Measurements from ENCODE around the gene LPCAT2. TPM values are rescaled to one million over a fixed set of nuclear protein-coding genes. Genes with fewer than 3 reads are reported as not detected.

LPCAT2 gene
- total and polyA plus RNA-seq, 2 of the 8 experiments (the other 6 are each of a cell fraction or from before 2014, with no cell fraction given): 2.2 to 10.6 TPM

- Histone ChIP-seq H3K27me3 (replicated peaks in 1 of 4; ENCODE audit: control insufficient read depth in 3 of 4, extremely low read depth in 1 of 4, insufficient read depth in 3 of 4, low read length in 3 of 4) (peaks cover 7 to 48% (median 31%) of the 10 kb centered on the region in 4 experiments), H3K9ac (replicated peaks in 1 of 4; ENCODE audit: extremely low read depth in 1 of 4, low read depth in 3 of 4, low read length in 3 of 4) (no peak overlapping the region), H2BK12ac (ENCODE audit: low read depth, low read length) (0 out of 2 replicates have a peak overlapping the region, but pooled peaks have one; percentile 23), H2BK20ac (ENCODE audit: low read length) (no peak overlapping the region), H3K4me3 (ENCODE audit: extremely low read depth in 1 of 4, insufficient read depth in 2 of 4, low read depth in 3 of 4, low read length in 4 of 4) (no peak overlapping the region), H2AK5ac (ENCODE audit: low read depth, low read length) (no peak overlapping the region), H2BK5ac (ENCODE audit: low read depth, low read length) (no peak overlapping the region), H2BK15ac (ENCODE audit: low read length) (no peak overlapping the region), H3K27ac (ENCODE audit: low read depth, low read length) (no peak overlapping the region), H3K18ac (ENCODE audit: extremely low read depth, low read length) (no peak overlapping the region), H3K79me2 (ENCODE audit: control insufficient read depth in 1 of 2, insufficient read depth in 2 of 2, low read length in 2 of 2) (no peaks in the 10 kb centered on the region), H4K5ac (ENCODE audit: insufficient read length, low read depth, low read length) (no peak overlapping the region), H3K4ac (replicated peaks; ENCODE audit: insufficient read length, low read depth, low read length) (no peak overlapping the region), H3K23me2 (ENCODE audit: low read depth, low read length) (peaks cover 15% of the 10 kb centered on the region), H2BK120ac (replicated peaks; ENCODE audit: low read depth, low read length) (no peak overlapping the region), H3K23ac (ENCODE audit: insufficient read length) (no peak overlapping the region), H4K91ac (replicated peaks; ENCODE audit: insufficient read length, low read length) (no peak overlapping the region), H2AFZ (ENCODE audit: low read length) (no peak overlapping the region), H3K9me3 (ENCODE audit: insufficient read depth in 2 of 2, low read depth in 1 of 2, low read length in 1 of 2) (no peaks in the 10 kb centered on the region), H3K56ac (replicated peaks; ENCODE audit: insufficient read length, low read depth, low read length) (no peak overlapping the region), H3K36me3 (ENCODE audit: control insufficient read depth in 2 of 4, insufficient read depth in 4 of 4, low read length in 3 of 4) (no peaks in the 10 kb centered on the region; a peak in 1 of 8 replicates), H4K20me1 (replicated peaks in 1 of 2; ENCODE audit: control insufficient read depth in 1 of 2, insufficient read depth in 2 of 2, low read length in 2 of 2) (peaks cover 0 to 3% of the 10 kb centered on the region in 2 experiments), H3K79me1 (ENCODE audit: low read depth, low read length) (no peaks in the 10 kb centered on the region; the same call in 1 of the 2 replicates), H3K4me2 (ENCODE audit: insufficient read depth in 1 of 2, low read depth in 2 of 2, low read length in 2 of 2) (no peak overlapping the region), H3K14ac (ENCODE audit: insufficient read length) (no peak overlapping the region), H3K4me1 (replicated peaks in 1 of 4; ENCODE audit: control insufficient read depth in 3 of 4, insufficient read depth in 4 of 4, low read length in 3 of 4) (peaks cover 3 to 16% (median 9%) of the 10 kb centered on the region in 4 experiments), H4K8ac (ENCODE audit: extremely low read depth, insufficient read depth, low read length) (no peak overlapping the region)
- 80% methylated on average over 6 of the region's 6 CpGs; no CpG with 5 or more reads in 1 of the 2 experiments for WGBS, 2 experiments (ENCODE audit: extremely low coverage in 1 of 2, insufficient coverage in 1 of 2, insufficient read length in 1 of 2, insufficient replicate concordance in 2 of 2, low coverage in 1 of 2, low lambda C conversion rate in 2 of 2, missing lambda C conversion rate in 1 of 2)
- DNase-seq (ENCODE audit: low read depth in 1 of 2, low spot score in 2 of 2): no peak
- FAIRE-seq: no peak
- POLR2A ChIA-PET (ENCODE audit: partially characterized antibody): interaction anchor here (1.2 kb wide), 1 partner anchor 23 kb away, joined by 3 read pairs; no protein-coding TSS in a partner anchor
- CTCF ChIA-PET (ENCODE audit: partially characterized antibody): interaction anchor here (0.9 to 19.1 kb wide), 7 partner anchors 10 to 229 kb away, joined by 3 to 446 read pairs (median 5); partner anchors contain the start of gene SLC6A2
- TF ChIP-seq HDAC6 (IDR thresholded peaks at IDR 0.05; ENCODE audit: low read depth, low read length) (no peak), JUN (IDR thresholded peaks at IDR 0.05; ENCODE audit: low read depth, low read length) (no peak), SUZ12 (IDR thresholded peaks at IDR 0.05; ENCODE audit: low read length) (no peak), TAF7 (optimal IDR thresholded peaks at IDR 0.05; ENCODE audit: borderline replicate concordance, low read depth, low read length) (no peak), SP2 (IDR thresholded peaks at IDR 0.05; ENCODE audit: low read length) (no peak), RXRA (IDR thresholded peaks at IDR 0.05; ENCODE audit: insufficient read depth, low read depth, low read length) (no peak), KDM4A (IDR thresholded peaks at IDR 0.05; ENCODE audit: low read depth, low read length, severe bottlenecking) (no peak), SIRT6 (IDR thresholded peaks at IDR 0.05; ENCODE audit: low read length) (no peak), PHF8 (conservative IDR thresholded peaks at IDR 0.05; ENCODE audit: low read depth, low read length) (no peak), RBBP5 (IDR thresholded peaks at IDR 0.05; ENCODE audit: borderline replicate concordance, low read depth, low read length) (no peak), MAFK (IDR thresholded peaks at IDR 0.05; ENCODE audit: low read depth, low read length) (no peak), KDM5A (IDR thresholded peaks at IDR 0.05; ENCODE audit: low read length) (no peak)
These were observed 32.0 kb upstream of the LPCAT2 start for GRCh38 chr16:55476625-55477533.
